NCI-H345 treated with DMSO at 0.1 percent for 48 hours (cell line): Measurements from ENCODE around the gene FSIP1.

Source experiments
- DNase-seq: peaks from one replicate; lab custom pipeline; 2025; ENCODE audit not compliant: unreplicated experiment; lab: John Stamatoyannopoulos, UW

Gene FSIP1

DNA sequence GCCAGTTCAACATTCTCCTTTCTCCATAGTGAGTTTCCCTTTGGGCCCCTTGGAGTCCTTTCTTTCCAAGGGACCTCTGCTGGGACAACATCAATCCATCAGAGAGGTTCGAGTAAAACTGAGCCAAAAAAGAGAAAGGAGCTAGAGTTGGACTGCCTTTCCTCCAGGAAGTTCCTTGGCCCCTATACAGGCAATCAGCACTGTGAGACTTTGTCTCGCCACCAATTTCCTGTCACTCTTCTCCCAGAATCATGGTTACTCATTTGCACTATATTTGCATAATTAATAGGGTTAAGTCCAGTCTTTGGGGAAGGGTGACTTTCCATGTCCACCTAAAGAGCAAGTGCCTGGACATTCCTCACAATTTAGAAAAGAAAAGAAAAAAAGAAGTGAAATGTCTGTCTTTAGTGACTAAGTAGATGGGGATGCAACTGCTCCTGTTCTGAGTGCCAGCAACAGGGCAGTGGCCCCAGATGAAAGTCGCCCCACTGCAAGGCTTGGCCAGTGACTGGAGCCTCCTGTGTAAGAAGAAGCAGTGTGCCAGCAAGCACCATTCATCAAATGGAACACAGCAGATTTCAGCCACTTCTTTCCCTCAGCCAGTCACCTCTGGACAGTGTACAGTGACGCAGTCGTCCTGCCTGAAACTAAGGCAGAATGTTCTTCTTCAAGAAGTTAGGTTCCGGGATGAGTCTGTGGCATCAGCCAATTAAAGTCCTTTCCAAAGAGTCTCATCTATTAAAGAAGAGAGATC is 91.6 kb downstream of the FSIP1 start:
- DNase-seq, result no peak

GRCh38 chr15:39687965-39688364 is 94.7 kb downstream of the FSIP1 start:
- no peak for DNase-seq

DNA sequence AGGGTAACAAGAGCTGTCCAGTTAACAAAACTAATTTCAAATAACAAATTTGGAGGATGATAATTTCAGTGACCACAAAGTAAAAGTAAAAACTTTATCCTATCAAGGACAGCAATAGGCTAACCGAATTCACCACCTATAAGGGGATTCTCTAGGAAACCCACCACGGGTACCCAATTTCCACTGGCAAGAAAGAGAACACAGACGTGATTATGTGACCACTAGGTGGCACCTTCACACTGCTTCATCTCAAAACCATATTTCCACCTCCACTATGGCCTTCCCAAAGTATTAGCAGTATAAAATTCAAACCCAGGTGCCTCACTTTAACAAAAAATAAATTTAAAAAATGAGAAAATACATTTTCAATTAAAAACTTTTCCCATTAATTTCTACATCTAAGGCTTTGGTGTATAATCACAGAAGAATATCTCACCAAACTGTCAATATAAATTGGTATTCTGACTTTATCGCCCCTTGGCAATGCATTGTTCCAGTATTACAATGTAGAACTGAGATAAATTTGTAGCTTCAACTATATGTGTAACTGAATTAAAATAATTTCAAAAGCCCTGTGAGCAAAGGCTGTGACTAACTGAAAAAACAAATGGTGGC is 96.5 kb downstream of the FSIP1 start:
- peak; percentile 24 for DNase-seq

DNA sequence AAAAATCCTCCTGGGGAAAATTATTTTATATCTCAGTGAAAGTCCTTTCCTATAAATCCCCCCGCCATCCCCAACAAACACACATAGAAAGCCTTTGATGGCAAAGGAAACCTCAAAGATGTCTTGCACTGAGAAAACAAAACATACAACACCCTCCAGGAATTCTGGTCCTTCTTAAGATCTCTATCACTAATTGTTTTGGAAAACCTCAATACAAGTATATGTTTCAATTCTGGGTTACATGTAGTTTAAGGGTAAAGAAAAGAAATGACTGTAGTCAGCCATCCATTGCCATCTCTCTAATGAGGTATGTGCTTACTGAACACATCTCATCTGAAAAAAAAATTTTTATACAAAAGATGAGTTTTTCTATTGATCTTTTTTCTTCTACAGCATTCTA is 97.3 kb downstream of the FSIP1 start:
- no peak for DNase-seq

GRCh38 chr15:39684233-39684632 is 98.4 kb downstream of the FSIP1 start:
- no peak for DNase-seq

- no peak for DNase-seq
These were observed 100.3 kb downstream of the FSIP1 start for GRCh38 chr15:39682366-39682765.

DNA sequence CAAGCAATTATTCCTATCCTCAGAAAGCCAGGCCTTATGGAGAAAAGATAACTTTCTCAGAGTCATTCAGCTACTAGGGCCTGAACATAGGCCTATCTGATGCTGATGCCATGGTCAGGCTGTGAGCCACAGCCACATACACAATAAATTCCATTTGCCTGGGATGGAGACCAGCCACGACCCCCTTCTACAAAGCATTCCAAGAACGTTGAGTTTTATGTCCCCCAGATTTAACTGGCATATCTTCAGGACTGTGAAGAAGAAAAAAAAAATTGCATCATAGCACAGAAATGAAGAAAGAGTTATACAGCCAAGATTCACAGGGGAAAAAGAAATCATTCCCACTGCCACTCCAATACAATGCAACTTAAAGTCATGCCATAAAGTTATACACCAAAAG is 101.8 kb downstream of the FSIP1 start:
- no peak for DNase-seq

GRCh38 chr15:39672666-39673065 is 110.0 kb downstream of the FSIP1 start:
- no peak for DNase-seq

DNA sequence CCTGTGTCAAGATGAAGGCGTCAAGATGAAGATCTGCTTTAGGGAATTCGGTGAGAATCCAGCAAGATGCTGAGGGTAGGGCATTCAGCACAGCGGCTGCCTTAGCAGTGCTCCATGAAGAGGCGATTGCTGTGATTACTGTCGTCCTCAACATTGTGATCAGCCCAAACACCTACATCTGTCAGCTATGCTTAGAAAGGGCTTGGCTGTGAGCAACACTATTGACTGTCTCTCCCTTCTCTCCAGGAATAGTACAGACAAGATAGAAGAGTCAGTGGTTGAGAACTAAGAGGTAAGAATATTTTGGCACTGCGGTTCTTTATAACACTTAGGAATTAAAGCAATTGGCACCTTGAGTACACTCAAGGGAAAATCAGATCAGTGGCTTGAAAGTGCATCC is 110.5 kb downstream of the FSIP1 start:
- DNase-seq, result no peak

GRCh38 chr15:39670687-39671086 is 112.0 kb downstream of the FSIP1 start:
- DNase-seq, result no peak

DNA sequence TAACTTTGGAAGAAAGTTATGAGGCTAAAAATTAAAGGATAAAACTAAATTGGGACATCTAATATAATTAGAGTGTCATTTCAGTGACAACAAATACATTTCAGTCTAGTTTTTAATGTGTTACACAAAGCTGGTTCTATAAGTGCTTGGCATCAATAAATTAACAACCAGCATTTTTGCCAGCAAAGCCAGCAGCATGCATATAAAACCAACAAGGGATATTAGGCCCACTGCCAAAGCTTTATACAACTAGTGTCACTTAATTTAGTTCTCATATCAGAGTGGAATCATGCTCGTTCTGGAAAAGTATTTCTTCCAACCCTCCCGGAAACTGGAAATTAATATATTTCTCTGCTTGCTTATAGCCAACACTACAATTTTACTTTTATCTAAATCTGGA is 113.0 kb downstream of the FSIP1 start:
- DNase-seq, result no peak

GRCh38 chr15:39669241-39669640 is 113.4 kb downstream of the FSIP1 start:
- DNase-seq, result no peak

DNA sequence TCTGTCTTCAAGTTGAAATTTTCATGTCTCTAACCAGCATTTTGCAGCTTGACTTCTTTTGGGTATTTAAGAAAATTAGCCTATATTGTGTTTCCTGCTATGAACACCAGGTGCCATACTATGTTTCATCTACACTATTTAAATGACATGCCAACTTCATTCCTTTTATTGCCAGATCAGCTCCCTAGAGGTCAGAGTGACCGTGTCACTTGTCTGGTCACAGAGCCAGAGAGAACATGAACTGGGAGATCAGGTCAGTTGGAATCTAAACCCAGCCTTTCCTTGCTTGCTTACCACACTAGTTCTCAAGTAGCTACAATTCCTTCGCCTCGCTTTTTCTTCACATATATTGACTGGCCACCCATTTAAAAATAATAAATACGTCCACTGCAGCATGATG is 114.2 kb downstream of the FSIP1 start:
- no peak for DNase-seq

DNA sequence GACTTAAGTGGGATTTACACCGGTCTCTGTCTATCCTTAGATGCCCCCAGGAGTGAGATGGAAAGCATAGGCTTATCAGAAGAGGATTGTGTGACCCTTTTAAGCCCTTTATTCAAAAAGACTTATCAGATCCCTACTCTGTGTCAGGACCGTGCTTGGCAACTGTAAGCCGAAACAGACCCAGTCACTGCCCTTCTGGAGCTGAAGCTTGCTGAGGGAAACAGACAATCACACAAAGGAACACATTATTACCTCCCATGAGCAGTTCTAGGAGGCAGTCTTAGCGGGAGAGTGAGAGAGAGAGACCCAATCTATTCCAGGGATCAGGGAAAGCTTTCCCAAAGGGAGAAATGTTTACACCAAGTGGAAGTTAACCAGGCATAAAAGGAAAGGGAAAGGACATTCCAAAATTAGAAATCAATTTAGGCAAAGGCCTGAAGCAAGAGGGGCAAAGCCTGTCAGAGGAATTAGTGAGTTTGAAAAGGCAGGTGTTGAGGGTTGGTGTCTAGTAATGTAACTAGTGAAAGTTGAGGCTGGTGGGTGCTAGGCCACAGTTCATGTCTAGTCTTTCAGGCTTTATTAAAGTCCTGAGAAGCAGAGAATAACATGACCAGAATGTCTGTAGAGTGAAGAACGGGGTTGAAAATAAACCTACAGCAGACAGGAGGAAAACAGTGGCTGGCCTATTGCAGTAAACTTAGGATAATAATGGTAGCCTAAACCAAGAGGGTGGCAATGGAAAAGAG is 115.1 kb downstream of the FSIP1 start:
- no peak for DNase-seq

DNA sequence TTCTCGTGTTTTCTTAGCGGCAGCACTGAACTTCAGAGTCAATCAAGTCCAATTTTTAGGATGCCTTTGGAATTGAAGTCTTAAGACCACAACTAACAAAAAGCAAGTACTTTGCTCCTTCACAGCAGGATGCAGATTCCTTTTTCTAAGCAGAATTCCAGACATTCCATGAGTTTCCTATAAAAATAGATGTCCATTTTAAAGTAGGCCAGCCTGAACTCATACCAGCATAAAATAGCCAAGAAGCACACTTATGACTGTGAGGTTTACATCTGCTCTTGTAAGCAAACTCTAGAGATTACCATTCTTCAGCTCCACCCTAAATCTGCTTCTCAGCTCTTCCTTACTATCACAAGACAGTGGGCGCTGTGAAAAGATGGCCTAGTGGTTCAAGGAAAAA is 116.0 kb downstream of the FSIP1 start:
- no peak for DNase-seq

- DNase-seq, result no peak
These were observed 116.9 kb downstream of the FSIP1 start for GRCh38 chr15:39665629-39666250.

GRCh38 chr15:39663704-39664250 is 118.9 kb downstream of the FSIP1 start:
- DNase-seq, result no peak

GRCh38 chr15:39661776-39662175 is 120.9 kb downstream of the FSIP1 start:
- no peak for DNase-seq

DNA sequence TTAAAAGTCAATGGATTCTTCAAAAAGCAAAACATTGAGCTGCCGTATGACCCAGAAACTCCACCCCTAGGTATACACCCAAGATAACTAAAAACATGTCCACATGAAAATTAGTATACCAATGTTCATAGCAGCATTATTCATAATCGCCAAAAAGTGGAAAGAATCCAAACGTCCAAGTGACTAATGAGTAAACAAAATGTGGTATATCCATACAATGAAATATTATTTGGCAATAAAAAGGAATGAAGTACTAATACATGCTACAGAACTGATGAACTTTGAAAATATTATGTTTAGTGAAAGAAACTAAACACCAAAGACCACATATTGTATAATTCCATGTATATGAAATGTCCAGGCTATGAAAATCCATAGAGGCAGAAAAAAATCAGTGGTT is 123.9 kb downstream of the FSIP1 start:
- DNase-seq, result no peak

GRCh38 chr15:39657668-39658067 is 125.0 kb downstream of the FSIP1 start:
- no peak for DNase-seq

DNA sequence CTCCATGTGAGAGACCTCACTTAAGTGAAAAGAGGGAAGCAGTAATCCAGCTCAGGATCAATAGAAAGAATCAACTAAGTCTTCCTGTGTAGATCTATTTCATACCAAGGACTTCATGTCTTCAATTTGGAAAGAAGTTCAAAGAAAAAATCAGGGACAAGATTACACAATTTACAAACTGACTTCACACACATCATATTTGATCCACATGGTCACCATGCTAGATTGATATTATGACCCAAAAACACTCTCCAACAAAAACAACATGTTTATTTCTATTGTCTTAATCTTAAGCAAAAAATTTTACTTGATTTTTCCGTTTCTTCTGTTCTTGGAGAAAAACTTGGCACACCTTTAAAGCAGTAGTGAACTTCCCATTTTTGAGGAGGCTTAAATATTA is 125.5 kb downstream of the FSIP1 start:
- DNase-seq, result no peak
